Skin of body (tissue), 2 donors: ENCODE results near the gene FMO2. TPM values are rescaled to one million over a fixed set of nuclear protein-coding genes. Genes with fewer than 3 reads are reported as not detected.

Experiments used
- DNase-seq: peaks from one replicate; lab custom pipeline; 2025; lab: John Stamatoyannopoulos, UW
- total RNA-seq: library from RNA; depleted of rRNA; stranded (reverse); fragments of >200 nt; gene quantifications from one replicate; pipeline ENCODE4 v1.2.3, GENCODE V29; 2014

FMO2 gene, protein sequence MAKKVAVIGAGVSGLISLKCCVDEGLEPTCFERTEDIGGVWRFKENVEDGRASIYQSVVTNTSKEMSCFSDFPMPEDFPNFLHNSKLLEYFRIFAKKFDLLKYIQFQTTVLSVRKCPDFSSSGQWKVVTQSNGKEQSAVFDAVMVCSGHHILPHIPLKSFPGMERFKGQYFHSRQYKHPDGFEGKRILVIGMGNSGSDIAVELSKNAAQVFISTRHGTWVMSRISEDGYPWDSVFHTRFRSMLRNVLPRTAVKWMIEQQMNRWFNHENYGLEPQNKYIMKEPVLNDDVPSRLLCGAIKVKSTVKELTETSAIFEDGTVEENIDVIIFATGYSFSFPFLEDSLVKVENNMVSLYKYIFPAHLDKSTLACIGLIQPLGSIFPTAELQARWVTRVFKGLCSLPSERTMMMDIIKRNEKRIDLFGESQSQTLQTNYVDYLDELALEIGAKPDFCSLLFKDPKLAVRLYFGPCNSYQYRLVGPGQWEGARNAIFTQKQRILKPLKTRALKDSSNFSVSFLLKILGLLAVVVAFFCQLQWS
- total RNA-seq: 2.0 TPM

DNA sequence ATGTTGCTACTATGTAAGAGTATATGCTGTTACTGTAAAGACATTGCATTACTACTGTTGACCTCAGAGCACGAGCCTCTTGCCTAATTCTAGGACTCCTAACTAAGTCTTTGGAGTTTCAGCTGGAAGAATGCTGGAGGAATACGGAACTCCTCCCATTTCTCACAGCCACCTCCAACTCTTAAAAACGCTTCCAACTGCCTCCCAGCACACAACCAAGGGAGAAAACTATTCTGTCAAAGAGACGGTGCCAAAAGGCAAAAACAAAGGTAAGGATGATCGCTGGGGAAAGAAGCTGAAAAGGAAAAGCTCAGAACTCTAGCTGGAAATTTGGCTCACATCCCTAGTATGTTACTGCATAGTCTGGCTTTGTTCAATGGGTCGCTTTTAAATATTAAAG is at the start of gene FMO2:
FMO2 (plus strand) TSS at position 210 of the 400 bp plus-strand sequence. CDS start 414 bp downstream, outside the sequence.
- peak; percentile 40 for DNase-seq

DNA sequence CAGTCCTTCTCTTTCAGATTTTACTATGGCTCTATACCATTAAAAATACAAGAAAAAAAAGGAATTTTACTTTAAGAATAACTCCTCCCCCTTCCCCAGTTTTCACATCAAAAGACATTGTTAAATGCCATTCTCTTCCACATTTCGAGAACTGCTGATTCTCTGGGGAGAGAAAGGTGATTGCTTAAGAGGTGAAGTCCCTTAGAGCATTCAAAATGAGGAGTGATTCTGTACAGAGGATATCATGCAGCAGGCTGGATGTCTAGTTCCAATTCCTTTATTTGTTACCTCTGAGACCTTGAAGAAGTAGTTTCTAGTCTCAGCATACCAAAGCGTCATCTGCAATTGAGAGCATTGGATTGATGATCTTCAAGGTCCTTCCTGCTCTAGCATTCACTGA is 47.5 kb upstream of the FMO2 start:
- DNase-seq: no peak

DNA sequence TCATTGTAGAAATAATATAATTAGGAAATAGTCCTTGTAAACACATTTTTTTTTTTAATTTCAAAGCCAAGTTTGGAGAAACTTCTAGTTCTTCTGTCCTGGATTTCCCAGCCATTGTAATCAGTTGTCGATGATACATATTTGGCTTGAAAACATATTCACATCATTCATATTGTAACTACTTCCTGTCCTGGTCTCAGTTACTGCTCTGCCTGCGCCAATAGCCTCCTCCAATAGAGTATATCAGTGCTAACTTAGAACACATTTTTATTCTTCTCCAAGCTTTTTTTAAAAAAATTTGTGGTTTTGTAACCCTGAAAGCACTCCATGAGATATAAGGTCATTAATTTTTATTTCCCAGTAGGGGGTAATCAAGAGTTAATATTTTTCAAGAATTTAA is 46.1 kb upstream of the FMO2 start:
- peak; percentile 87 for DNase-seq

DNA sequence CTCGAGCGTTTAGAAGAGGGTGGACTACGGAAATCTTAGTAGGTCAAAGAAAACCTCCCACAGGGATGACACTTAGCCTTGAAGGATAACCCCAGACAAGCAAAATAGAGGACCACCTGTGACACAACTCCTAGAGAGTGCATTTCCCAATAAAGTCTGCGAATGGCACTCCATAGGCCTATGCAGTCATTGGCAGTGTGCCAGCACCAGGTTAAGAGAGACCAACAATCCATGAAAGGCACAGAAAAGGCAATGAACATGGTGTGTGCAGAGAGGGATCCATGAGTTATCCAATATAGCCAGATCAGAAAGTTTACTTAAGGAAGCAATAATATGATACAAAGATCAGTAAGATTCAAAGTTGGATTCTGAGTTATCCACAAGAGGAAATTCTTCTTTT is 45.2 kb upstream of the FMO2 start:
- DNase-seq: no peak

DNA sequence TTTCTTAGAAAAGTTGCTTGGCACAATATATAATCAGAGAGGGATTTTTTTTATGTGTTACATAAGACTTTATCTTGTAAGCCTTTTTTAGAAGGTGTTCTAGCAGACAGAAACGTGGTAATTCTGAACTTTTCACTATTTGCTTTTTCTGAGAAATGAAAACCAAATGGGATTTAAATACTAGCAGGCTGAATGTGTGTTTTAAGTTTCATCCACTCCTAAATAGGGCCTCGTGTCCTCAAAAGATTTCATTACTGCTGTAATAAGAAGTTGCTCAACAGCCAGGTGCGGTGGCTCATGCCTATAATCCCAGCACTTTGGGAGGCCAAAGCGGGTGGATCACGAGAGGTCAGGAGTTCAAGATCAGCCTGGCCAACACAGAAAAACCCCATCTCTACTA is 44.7 kb upstream of the FMO2 start:
- DNase-seq: peak; percentile 38

DNA sequence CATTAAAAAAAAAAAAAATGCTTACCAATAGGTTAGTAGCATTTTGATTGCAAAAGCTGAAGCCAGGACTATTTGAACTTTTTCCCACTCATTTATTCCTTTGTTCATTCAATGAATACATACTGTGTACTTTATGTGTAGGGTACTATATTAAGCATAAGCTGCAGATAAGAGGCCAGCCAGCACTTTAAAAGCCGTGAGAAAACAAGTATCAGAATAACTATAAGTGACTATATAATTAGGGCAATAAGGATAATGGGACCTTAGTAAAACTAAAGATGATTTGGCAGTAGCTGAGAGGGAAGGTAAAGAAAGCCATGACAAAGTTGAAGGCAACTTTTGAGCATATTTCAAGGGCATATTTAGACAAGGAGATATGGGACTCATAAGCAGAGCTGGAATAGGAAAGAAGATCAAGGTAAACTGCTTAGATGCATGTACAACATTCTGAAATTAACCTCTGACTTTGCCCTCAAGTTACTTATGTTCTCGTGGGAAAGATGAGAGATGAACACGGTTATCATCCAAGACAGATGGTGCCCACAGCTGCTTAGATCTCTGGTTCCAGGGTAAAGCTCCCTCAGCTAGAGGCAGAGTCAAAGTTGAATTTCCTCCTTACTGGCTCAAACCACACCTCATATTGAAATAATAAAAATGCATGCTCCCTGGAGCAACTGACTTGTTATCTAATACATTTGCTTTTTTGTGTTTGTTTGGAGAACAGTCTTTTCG is 44.0 kb upstream of the FMO2 start:
- DNase-seq: peak; percentile 77

DNA sequence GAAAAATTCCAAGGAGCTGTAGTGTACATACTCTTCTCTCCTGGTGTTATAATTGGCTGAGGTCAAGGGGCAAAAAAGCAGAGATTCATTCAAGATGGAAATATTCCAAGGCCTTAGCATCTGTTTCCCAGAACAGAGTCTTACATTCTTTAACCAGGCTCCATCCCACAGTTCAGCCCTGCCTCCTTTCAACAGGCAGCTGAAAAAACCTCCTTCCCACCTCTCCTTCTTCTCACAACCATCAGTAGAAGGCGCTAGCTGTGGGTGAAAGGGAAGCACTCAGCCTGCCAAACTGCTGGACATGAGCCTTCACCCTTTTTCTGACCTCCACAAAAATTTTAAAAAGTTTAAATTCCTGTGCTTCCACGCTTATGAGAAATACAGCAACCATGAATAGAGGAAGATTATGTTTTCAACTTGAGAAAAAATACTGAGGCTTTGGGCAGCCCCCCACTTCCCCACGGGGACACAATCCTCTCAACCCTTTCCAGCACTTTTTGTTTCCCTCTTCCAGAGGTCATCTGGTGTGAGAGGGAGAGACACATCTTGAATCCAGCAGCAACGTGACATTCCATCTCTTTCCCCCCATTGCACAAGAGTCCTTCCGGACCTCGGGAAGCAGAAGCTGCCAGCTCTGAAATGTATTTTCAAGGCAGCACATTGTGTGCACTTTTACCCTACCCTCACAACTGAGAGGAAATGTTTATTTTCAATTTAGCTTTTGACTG is 43.2 kb upstream of the FMO2 start:
- peak; percentile 97 for DNase-seq

DNA sequence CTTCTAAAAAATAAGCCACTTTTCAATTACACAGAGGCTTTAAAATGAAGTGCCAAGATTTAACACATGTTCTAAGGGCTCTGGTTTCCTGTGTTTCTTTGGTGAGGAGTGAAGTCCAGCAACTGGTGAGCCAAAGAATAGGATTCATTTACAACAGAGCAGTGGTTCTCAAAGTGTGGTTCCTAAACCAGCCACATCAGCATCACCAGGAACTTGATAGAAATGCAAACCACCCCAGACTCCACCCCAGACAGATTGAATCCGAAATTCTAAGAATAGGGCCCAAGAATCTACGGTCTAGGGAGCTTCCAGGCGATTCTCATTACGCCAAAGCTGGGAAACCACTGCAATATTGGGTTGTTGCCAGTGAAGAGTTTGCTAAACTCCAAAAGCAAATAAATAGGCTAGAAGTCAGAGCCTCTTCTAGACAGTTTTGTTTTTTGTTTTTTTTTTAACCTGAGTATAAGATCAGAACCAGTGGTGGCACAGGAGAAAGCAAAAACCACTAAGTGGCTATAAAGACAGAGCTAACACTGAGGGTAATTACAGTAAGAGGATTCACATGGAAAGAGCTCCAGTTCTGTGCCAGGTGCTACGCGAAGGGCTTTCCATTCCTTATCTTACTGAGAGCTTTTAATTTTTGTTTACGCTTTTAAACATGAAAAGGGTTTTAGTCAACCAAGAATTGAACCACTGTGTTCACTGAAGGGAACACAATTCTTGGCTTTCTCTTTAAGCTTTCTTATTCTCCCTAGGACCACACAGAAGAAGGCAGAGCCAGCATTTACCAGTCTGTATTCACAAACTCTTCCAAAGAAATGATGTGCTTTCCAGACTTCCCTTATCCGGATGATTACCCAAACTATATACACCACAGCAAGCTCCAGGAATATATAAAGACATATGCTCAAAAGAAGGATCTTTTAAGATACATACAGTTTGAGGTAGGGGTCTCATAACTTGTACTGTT is 42.4 kb upstream of the FMO2 start:
- DNase-seq: peak; percentile 97

DNA sequence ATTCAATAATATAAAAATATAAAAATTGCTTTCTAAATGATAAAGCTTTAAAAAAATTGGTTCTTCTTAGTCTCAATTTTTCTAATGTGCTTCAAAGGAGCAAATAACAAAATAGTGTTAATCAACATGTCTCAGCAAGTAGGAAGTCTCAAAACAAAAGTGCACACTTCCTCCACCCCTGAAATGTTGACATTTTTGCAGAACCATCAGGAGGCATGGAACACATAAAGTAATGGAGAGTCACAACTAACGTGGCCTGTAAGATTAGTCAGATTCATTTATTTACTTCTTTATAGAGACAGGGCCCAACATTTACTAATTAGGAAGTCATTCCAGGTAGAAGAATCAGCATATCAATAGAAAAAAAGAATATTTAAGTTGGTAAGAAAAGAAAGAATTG is 34.9 kb upstream of the FMO2 start:
- DNase-seq: no peak

DNA sequence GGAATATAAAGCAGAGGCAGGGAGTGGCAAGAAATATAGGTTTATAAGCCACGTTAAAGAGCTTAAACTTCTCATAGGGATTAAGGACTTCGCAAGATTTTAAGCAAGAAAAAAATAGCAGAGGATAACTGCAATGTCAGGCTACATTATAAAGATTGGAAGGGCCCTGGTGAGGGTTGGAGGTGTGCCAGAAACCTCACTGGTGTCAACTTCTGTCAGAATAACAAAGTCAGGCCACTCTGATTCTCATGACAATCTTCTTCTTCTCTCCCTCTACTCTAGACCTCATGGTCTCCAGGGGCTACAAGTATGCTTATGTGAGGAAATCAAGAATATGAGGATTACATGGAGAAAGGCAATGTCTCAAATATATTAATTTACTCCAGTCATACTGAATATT is 32.6 kb upstream of the FMO2 start:
- DNase-seq: no peak

DNA sequence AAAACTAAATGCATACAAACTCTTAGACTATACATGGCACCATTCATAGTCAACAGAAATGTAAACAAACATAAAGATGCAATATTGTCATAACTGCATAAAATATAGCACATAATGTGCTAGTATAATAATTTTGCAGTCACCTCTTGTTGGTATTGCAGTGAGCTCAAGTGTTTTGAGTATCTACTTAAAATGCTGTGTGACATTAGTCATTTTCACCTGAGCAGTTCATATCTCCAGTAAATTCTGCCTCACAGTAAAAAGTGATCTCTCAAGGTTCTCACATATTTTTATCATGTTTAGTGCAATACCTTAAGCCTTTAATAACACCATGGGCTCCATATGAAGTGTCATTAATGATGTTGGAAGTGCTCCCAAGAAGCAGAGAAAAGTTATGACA is 29.6 kb upstream of the FMO2 start:
- DNase-seq: no peak

DNA sequence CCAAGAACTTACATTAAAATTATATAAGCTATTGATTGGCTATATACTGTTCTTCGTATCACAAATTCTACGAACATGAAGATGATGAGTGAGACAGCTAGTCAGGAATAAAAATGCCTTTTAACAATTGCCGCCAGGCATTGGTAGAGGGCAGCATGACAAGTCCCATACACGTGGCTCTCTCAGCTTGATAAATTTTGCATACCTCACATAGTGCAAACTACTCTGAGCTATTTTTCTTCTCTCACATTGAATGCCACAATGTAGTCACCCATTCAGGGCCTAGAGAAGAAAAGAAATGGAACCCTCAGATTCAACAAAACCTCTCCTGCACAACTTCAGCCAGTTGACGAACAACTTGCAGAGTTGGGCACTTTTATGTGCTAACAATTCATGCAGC is 27.0 kb upstream of the FMO2 start:
- no peak for DNase-seq

DNA sequence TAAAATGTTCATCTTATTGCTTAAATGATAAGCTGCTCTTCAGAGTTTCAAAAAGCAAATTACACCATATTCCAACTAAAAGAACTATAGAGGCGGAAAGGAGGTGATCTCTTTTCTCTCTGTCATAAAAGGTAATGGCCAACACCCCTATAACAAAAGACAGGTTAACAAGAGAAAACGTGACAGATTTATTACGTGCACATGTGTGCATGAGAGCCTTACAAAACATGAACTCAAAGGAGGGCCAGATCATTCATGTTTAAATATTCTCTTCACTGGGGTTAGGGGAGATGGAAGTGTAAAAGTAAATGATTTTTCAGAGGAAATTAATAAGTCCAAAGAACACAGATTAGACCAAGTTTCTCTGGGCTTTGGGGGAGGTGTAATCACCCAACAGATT is 26.5 kb upstream of the FMO2 start:
- no peak for DNase-seq

DNA sequence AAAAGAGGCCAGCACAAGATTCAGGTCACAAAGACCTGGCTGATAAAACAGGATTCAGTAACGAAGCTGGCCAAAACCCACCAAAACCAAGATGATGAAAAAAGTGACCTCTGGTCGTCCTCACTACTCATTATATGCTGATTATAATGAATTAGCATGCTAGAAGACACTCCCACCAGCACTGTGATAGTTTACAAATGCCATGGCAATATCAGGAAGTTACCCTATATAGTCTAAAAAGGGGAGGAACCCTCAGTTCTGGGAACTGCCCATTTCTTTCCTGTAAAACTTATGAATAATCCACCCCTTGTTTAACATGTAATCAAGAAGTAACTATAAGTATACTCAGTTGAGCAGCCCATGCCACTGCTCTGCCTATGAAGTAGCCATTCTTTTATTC is 26.0 kb upstream of the FMO2 start:
- no peak for DNase-seq

DNA sequence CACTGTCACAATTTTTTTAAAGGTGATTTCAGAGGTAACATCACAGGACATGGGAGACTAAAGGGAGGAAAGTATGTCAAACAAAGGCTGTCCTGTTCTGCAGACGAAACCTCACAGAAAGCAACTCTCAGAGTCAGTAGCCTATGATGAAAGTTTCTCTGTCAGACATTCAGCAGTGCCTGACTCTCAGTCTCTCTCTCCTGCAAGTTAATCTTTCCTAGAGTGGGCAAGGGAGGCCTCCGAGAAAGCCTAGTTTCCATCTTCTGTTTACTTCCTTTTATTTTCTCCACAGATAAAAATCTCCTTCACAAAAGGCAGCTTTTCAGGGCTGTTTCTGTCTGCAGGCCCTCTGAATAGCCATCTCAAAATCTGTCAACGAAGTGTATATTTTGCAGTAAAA is 24.9 kb upstream of the FMO2 start:
- no peak for DNase-seq

DNA sequence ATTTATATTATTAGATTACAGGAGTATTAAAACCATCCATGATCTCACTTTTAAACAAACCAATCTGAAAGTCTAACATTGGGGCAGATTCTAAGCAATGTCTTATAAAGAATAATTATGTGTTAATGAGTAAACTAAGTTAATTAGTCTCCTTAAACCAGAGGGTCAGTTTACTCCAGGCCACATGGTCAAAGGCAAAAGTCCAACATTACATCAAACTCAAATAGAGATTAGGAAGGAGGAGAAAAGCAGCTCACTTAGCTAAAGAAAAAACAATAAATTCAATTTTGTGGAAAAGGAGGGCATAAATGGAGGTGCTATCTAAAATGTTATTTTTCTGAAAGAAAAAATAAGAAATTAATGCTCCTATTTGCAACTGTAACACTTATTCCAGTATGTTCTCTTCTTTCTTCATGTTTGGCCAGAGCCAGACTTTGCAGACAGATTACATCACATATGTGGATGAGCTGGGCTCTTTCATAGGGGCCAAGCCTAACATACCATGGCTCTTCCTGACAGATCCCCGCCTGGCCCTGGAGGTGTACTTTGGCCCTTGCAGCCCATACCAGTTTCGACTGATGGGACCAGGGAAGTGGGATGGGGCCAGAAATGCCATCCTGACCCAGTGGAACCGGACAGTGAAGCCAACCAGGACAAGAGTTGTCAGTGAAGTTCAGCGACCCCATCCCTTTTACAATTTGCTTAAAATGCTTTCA is 24.3 kb upstream of the FMO2 start:
- no peak for DNase-seq

DNA sequence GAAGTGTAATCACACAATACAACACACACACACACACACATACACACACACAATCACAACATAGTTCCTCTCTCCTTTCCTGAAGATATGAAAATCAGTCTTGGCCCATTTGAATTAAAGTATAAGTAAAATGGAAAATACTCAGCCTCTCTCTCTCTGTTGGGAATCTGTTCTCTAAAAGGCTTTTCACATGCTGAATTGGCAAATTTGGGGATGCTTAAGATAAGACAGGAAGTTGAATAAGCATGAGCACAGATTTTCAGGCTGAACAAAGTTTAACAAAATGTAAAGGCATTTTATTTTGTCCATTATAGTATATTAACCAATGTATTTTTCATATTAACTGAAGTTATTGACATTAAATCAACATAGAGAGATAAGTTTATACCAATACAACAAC is 23.7 kb upstream of the FMO2 start:
- DNase-seq: no peak

DNA sequence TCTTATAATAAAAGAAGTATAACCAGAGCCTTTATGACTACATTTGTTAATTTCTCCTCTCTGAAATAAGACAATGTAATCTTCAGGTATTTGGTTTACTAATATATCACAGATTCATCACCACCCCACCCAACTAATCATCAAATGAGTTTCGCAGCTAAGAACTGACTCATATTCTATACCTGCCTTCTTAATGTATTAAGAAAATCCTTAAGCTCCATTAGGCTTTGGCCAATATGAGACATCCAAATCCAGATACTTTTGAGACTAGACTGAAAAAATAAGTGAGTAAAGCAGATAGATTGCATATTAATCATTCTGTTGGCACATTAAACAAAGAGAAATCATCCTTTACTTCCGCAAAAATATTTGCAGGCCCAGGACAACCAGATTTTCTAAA is 18.7 kb upstream of the FMO2 start:
- no peak for DNase-seq

DNA sequence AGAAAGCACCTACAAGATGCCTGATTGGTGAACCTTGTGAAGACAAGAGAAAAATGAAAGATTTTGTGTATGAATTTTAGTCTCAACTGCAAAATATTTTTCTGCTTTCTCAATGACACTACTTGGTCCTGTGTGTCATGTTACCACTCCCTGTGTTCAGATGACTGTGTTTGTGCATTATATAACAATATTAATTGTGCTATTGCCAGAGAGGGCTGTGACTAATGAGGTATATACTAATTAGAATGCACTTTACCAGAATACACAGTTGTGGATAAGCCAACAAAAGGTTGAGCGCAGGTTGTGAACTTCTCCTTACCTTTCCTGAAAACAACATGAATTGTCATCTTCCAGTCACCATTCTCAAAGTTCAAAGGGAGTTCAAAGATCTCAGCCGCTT is 17.3 kb upstream of the FMO2 start:
- DNase-seq: no peak

DNA sequence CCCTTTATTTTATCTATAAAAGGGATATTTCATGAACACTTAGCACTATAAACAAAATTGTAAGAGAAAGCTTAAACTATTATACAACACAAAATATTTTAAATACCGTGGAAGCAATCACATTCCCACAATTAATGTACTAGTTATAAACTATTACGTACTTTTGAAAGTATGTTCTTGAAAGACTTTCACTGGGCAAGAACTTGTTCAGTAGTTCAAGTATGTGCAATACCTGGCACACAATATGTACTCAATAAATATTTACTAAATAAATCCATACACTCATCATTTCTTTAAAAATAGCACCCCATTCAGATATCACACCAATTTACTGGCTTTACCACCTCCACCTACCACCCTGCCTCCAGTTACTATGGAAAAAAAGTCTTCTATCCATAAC is 12.6 kb upstream of the FMO2 start:
- DNase-seq: no peak
